ENCODE results near the gene TAF13. TPM values are rescaled to one million over a fixed set of nuclear protein-coding genes. Genes with fewer than 3 reads are reported as not detected.

Gene TAF13
- total RNA-seq, 6 experiments from 2014 or later = 94.3 to 150 (median 106) TPM

GRCh38 chr1:109083923-109084322 is 8.1 kb upstream of the TAF13 start:
- H3K4me1 Mint-ChIP-seq (ENCODE audit: low read depth) = peaks cover 26% of the 10 kb centered on the region
- H3K27ac Mint-ChIP-seq = no peak overlapping the region
- H3K27me3 Mint-ChIP-seq (ENCODE audit: insufficient read depth) = no peaks in the 10 kb centered on the region; the same call in 1 of the 2 replicates
- H3K4me3 Mint-ChIP-seq = no peak overlapping the region
- no peak for DNase-seq
- TF ChIP-seq CTCF (IDR thresholded peaks at IDR 0.05) = no peak
- no peaks in the 10 kb centered on the region for H3K9me3 Mint-ChIP-seq
- H3K36me3 Mint-ChIP-seq (ENCODE audit: low read depth) = peaks cover 1% of the 10 kb centered on the region

GRCh38 chr1:109083501-109083900 is 7.7 kb upstream of the TAF13 start:
- H3K27me3 Mint-ChIP-seq (ENCODE audit: insufficient read depth) = no peaks in the 10 kb centered on the region; the same call in 1 of the 2 replicates
- no peak for TF ChIP-seq CTCF (IDR thresholded peaks at IDR 0.05)
- no peaks in the 10 kb centered on the region for H3K9me3 Mint-ChIP-seq
- DNase-seq = no peak
- no peaks in the 10 kb centered on the region; the same call in 1 of the 2 replicates for H3K36me3 Mint-ChIP-seq (ENCODE audit: low read depth)
- peaks cover 25% of the 10 kb centered on the region for H3K4me1 Mint-ChIP-seq (ENCODE audit: low read depth)
- H3K27ac Mint-ChIP-seq = no peak overlapping the region
- no peak overlapping the region for H3K4me3 Mint-ChIP-seq

GRCh38 chr1:109080441-109081082 is 4.8 kb upstream of the TAF13 start:
- peaks cover 3% of the 10 kb centered on the region for H3K36me3 Mint-ChIP-seq (ENCODE audit: low read depth)
- peaks cover 30% of the 10 kb centered on the region for H3K4me1 Mint-ChIP-seq (ENCODE audit: low read depth)
- peak overlapping the region; percentile 61; the same call in 1 of the 2 replicates for H3K4me3 Mint-ChIP-seq
- no peaks in the 10 kb centered on the region for H3K9me3 Mint-ChIP-seq
- no peak for TF ChIP-seq CTCF (IDR thresholded peaks at IDR 0.05)
- peak overlapping the region; percentile 86 for H3K27ac Mint-ChIP-seq
- H3K27me3 Mint-ChIP-seq (ENCODE audit: insufficient read depth) = no peaks in the 10 kb centered on the region; the same call in 1 of the 2 replicates
- DNase-seq = no peak

- no peak for DNase-seq
- peak overlapping the region; percentile 86; the same call in 1 of the 2 replicates for H3K27ac Mint-ChIP-seq
- peaks cover 33% of the 10 kb centered on the region for H3K4me1 Mint-ChIP-seq (ENCODE audit: low read depth)
- peak overlapping the region; percentile 61; the same call in 1 of the 2 replicates for H3K4me3 Mint-ChIP-seq
- H3K27me3 Mint-ChIP-seq (ENCODE audit: insufficient read depth) = no peaks in the 10 kb centered on the region; the same call in 1 of the 2 replicates
- H3K36me3 Mint-ChIP-seq (ENCODE audit: low read depth) = peaks cover 15% of the 10 kb centered on the region
- no peaks in the 10 kb centered on the region for H3K9me3 Mint-ChIP-seq
- no peak for TF ChIP-seq CTCF (IDR thresholded peaks at IDR 0.05)
Measured at GRCh38 chr1:109079240-109079622, 3.4 kb upstream of the TAF13 start.

GRCh38 chr1:109078317-109078716 is 2.5 kb upstream of the TAF13 start:
- peaks cover 36% of the 10 kb centered on the region for H3K4me1 Mint-ChIP-seq (ENCODE audit: low read depth)
- no peak for DNase-seq
- no peak overlapping the region for H3K4me3 Mint-ChIP-seq
- no peaks in the 10 kb centered on the region for H3K9me3 Mint-ChIP-seq
- H3K36me3 Mint-ChIP-seq (ENCODE audit: low read depth) = peaks cover 19% of the 10 kb centered on the region
- no peaks in the 10 kb centered on the region; the same call in 1 of the 2 replicates for H3K27me3 Mint-ChIP-seq (ENCODE audit: insufficient read depth)
- TF ChIP-seq CTCF (IDR thresholded peaks at IDR 0.05) = no peak
- H3K27ac Mint-ChIP-seq = peak overlapping the region; percentile 29; the same call in 1 of the 2 replicates
